Ectodermal cell (in vitro differentiated cells): ENCODE measurements around the gene CCDC85C.

Experiments used
- H3K27ac ChIP-seq: 2 replicates; pipeline ENCODE4 v1.7.0; 2013; ENCODE audit warnings: mild to moderate bottlenecking, low read depth, low read length; ENCODE audit not compliant: insufficient read depth, poor library complexity, severe bottlenecking
- H3K27me3 ChIP-seq: 2 replicates; pipeline ENCODE4 v1.7.0; 2013; ENCODE audit warnings: mild to moderate bottlenecking, low read length; ENCODE audit not compliant: insufficient read depth, control insufficient read depth, poor library complexity, severe bottlenecking
- H3K36me3 ChIP-seq: one replicate; pipeline ENCODE4 v1.7.0; 2013; ENCODE audit warnings: low read length; ENCODE audit not compliant: control insufficient read depth, insufficient read depth
- H3K4me1 ChIP-seq: one replicate; pipeline ENCODE4 v1.7.0; 2013; ENCODE audit warnings: low read length; ENCODE audit not compliant: control insufficient read depth, insufficient read depth
- H3K4me3 ChIP-seq: 2 replicates; pipeline ENCODE4 v1.7.0; 2013; ENCODE audit warnings: low read depth, low read length, control low read depth; ENCODE audit not compliant: insufficient read depth
- H3K9me3 ChIP-seq: 2 replicates; pipeline ENCODE4 v1.7.0; 2013; ENCODE audit warnings: mild to moderate bottlenecking, low read length, moderate library complexity; ENCODE audit not compliant: control insufficient read depth
- WGBS, 2 experiments: methylation state at CpG; one replicate each; pipeline ENCODE4 v1.1.7; 2013; ENCODE audit warnings: missing lambda C conversion rate in 2 of 2; 5-methylcytosine and 5-hydroxymethylcytosine counted together

The CCDC85C gene

DNA sequence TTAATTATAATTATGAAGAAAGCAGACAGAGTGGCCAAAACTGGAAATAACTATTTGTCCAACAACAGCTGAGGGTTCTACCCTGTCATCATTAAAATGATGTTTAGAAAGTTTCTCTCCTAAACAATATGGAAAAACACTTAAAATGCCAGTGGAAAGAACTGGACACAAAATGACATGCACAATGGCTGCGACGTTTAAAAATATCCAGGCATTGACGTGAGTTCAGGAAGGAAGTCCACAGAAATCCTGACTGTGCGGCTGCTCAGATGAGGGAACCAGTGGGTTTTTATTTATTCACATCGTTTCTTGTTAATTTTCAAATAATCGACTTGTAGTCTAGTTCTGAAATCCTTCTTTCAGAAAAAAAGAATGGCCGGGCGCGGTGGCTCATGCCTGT lies 64.5 kb downstream of the CCDC85C start:
- no peak overlapping the region for H3K27ac ChIP-seq
- H3K4me3 ChIP-seq: no peak overlapping the region
- H3K9me3 ChIP-seq: no peaks in the 10 kb centered on the region
- no peaks in the 10 kb centered on the region for H3K36me3 ChIP-seq
- H3K27me3 ChIP-seq: no peaks in the 10 kb centered on the region
- peaks cover 75% of the 10 kb centered on the region for H3K4me1 ChIP-seq
- WGBS, 2 experiments: 92 to 96% methylated on average over 9 of the region's 9 CpGs

DNA sequence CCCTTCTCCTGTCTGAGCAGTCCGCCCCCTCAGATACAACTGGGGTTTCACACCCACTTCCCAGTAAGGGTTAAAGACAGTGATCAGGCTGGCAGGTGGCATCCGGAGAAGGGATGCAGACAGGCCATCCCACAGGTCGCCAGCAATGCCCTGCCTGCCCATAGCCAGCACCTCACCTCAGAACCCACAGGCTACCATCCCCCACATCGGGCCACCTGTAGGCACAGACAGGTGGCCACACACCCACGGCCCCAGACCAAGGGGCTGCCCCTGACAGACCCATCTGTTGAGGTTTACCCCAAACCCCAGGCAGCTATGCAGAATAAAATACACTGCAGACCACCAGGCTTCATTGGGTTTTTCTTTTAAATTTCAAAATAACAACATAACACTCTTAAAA lies 65.3 kb downstream of the CCDC85C start:
- 73 to 75% methylated on average over 5 of the region's 5 CpGs for WGBS, 2 experiments
- Histone ChIP-seq H3K27me3 (no peaks in the 10 kb centered on the region), H3K4me3 (no peak overlapping the region), H3K27ac (no peak overlapping the region), H3K36me3 (no peaks in the 10 kb centered on the region), H3K9me3 (no peaks in the 10 kb centered on the region), H3K4me1 (peaks cover 79% of the 10 kb centered on the region)

- H3K27me3 ChIP-seq: no peaks in the 10 kb centered on the region
- no peaks in the 10 kb centered on the region for H3K9me3 ChIP-seq
- 72 to 73% methylated on average over 9 of the region's 9 CpGs for WGBS, 2 experiments
- no peak overlapping the region for H3K4me3 ChIP-seq
- peaks cover 83% of the 10 kb centered on the region for H3K4me1 ChIP-seq
- no peak overlapping the region for H3K27ac ChIP-seq
- no peaks in the 10 kb centered on the region for H3K36me3 ChIP-seq
Observed at GRCh38 chr14:99538275-99538674, 65.7 kb downstream of the CCDC85C start.

GRCh38 chr14:99537399-99537798 lies 66.6 kb downstream of the CCDC85C start:
- H3K27ac ChIP-seq: no peak overlapping the region
- H3K27me3 ChIP-seq: no peaks in the 10 kb centered on the region
- no peaks in the 10 kb centered on the region for H3K36me3 ChIP-seq
- WGBS, 2 experiments: 61 to 63% methylated on average over 6 of the region's 6 CpGs
- no peak overlapping the region for H3K4me3 ChIP-seq
- no peaks in the 10 kb centered on the region for H3K9me3 ChIP-seq
- peaks cover 81% of the 10 kb centered on the region for H3K4me1 ChIP-seq

DNA sequence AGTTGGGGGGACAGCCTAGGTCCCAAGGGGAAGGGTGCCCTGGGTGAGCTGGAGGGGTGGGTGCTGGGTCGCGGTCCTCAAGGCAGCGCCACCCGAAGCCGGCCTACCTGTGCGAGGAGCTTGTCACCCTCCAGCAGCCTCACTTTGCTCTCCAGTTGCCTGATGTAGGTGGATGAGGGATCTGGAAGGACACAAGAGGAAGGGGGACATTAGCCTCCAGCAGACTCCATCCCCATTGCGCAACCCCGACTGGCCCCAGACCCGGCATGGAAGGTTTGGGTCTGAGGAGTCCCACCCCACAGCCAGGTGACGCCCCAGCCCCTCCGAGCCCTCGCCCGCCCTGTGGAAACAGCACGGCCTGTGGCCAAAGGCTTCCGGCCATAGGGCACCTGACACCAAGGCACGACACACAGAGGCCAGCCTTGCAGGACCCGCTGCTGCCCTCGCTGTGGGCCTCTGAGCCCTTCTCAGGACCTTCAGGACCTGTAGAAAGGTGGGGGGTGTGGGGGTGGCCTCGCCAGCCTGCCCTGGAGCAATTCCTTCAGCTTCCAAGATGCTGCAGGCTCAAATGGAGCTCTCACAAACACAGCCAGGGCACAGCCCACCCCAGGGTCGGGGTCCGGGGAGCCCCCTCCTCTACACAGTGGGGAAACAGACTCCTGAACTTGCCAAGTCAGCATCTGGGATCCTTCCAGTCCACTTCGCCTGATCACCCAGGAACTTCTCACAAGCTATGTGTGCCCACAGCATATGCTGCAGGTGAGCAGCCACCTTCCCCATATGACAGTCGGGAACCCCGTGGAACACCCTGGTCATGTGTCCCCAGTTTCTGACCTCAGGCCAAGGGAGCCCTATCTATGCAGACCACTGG lies 67.9 kb downstream of the CCDC85C start:
- 94 to 95% methylated on average over 24 of the region's 24 CpGs for WGBS, 2 experiments
- Histone ChIP-seq H3K36me3 (no peaks in the 10 kb centered on the region), H3K27ac (peak overlapping the region; percentile 53), H3K27me3 (no peaks in the 10 kb centered on the region), H3K9me3 (no peaks in the 10 kb centered on the region), H3K4me1 (peaks cover 71% of the 10 kb centered on the region), H3K4me3 (no peak overlapping the region)

- Histone ChIP-seq H3K4me1 (peaks cover 76% of the 10 kb centered on the region), H3K9me3 (no peaks in the 10 kb centered on the region), H3K27ac (peak overlapping the region; percentile 53), H3K36me3 (no peaks in the 10 kb centered on the region), H3K27me3 (no peaks in the 10 kb centered on the region), H3K4me3 (no peak overlapping the region)
- 77 to 85% methylated on average over 8 of the region's 8 CpGs for WGBS, 2 experiments
Observed at GRCh38 chr14:99535448-99535847, 68.6 kb downstream of the CCDC85C start.

DNA sequence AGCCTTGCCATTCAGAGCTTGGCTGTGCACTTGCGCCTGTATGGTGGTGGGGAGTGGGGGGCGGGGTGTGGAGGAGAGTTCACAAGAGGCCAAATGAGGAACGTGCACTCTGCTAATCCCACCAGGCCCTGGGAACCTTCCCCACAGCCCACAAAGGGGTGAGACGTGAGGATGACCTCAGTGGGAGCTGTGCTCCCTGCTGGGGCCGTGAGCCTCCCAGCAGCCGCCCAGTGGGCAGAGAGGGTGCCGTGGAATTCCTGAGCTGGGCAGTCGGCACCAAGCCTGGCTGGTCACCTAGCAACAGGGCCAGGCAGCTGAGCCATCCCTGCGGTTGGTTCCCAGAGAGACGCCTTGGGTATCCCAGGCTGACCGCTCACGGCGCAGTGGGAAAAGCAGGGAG lies 69.1 kb downstream of the CCDC85C start:
- Histone ChIP-seq H3K4me3 (no peak overlapping the region), H3K27me3 (no peaks in the 10 kb centered on the region), H3K9me3 (no peaks in the 10 kb centered on the region), H3K27ac (peak overlapping the region; percentile 89), H3K4me1 (peaks cover 77% of the 10 kb centered on the region), H3K36me3 (no peaks in the 10 kb centered on the region)
- 59 to 63% methylated on average over 13 of the region's 13 CpGs for WGBS, 2 experiments

DNA sequence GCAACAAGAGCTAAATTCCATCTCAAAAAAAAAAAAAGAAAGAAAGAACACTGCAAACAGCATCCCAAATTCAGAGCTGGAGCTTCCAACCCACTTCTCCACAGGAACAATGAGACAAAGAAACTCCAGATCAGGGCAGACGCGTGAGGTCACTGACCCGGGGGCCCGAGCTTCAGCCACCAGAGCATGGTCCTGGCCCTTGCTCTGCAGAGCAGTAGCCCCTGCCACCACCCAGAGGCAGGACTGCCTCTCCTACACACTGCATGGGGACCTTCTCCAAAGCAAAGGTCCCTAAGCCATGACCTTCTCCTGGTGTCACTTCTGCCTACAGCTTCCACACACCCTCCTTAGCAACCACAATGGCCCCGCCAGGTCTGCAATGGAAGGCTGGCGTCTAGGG lies 69.7 kb downstream of the CCDC85C start:
- 43 to 46% methylated on average over 6 of the region's 6 CpGs for WGBS, 2 experiments
- H3K27ac ChIP-seq: peak overlapping the region; percentile 89
- peaks cover 79% of the 10 kb centered on the region for H3K4me1 ChIP-seq
- H3K36me3 ChIP-seq: no peaks in the 10 kb centered on the region
- no peaks in the 10 kb centered on the region for H3K27me3 ChIP-seq
- no peak overlapping the region for H3K4me3 ChIP-seq
- H3K9me3 ChIP-seq: no peaks in the 10 kb centered on the region

DNA sequence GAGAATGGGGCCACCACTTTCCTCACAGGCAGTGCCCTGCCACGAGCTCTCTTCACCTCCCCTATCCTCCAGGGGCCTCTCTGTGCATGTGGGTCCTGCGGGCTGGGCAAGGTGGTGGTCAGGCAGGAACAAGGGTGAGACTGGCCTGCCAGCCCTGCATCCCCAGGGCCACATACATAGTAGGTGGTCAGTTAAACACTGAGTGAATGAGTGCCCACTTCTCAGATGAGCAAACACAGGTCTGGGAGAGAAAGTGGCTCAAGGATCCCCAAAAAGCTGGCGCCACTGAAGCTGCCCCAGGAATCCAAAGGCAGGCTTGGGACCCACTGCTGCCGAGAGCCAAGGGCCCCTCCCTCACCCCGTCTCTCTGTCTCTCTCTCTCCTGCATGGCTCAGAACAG lies 71.7 kb downstream of the CCDC85C start:
- H3K4me1 ChIP-seq: peaks cover 72% of the 10 kb centered on the region

DNA sequence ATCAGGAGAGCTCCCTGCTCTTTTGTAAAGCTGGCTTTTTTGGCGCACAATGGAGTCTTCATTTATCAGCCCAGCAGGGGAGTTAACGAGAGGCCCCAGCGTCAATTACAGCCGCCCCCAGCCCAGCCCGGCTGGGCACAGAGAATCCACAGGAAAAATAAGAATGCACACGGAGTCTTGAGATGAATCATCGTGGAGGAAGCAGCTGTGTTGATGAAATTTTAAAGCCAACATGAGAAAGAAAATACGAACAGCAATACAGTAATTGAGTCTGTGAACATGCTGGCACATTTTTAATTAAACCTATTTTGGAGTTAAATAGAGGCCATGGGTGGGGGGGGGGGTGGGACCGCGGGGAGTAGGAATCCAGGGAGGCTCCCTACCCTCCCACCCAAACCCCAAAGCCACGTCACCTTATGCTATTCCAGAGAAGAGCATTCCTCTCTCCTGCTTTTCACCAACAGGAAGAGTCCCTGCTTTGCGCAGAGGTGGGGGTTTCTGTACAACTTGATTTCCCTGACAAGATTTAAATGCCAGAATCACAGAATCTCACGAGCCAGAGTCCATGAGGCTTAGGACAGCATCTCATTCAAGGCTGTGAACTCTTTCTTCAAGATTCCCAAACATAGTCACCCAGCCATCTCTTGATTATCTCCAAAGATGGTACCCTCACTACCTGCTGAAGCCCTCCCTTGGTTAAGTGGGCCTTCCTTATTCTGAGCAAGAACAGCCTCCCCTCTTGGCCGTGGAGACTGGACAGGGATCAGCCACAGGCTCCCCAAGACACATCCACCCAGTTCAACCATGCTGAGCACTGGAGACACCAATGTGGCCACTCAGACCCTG lies 72.5 kb downstream of the CCDC85C start:
- Histone ChIP-seq H3K4me1 (peaks cover 64% of the 10 kb centered on the region), H3K27me3 (no peaks in the 10 kb centered on the region), H3K36me3 (no peaks in the 10 kb centered on the region), H3K9me3 (no peaks in the 10 kb centered on the region), H3K27ac (peak overlapping the region; percentile 69), H3K4me3 (no peak overlapping the region)
- 24 to 27% methylated on average over 12 of the region's 14 CpGs for WGBS, 2 experiments

More for the DNA sequence above, 71.7 kb downstream of the CCDC85C start:
- no peak overlapping the region for H3K27ac ChIP-seq
- WGBS, 2 experiments: 91 to 95% methylated on average over 5 of the region's 5 CpGs
- no peaks in the 10 kb centered on the region for H3K36me3 ChIP-seq
- no peaks in the 10 kb centered on the region for H3K27me3 ChIP-seq
- no peaks in the 10 kb centered on the region for H3K9me3 ChIP-seq
- no peak overlapping the region for H3K4me3 ChIP-seq
